Right lobe of liver (tissue), 6 donors: Measurements from ENCODE around the gene REPS1. TPM values are rescaled to one million over a fixed set of nuclear protein-coding genes. Genes with fewer than 3 reads are reported as not detected.
"Not testable (repeated sequence)": the region's sequence is repeated elsewhere in the genome, so short reads cannot be mapped to it uniquely, and the experiment has no call there.

Source experiments
- ATAC-seq, 4 donors: fragments of 200-7000 bp; cut with Tn5 transposase; one replicate each; pipeline ENCODE4 v1.9.1; 2020; ENCODE audit warnings: mild to moderate bottlenecking in 4 of 4, moderate library complexity in 4 of 4
- DNase-seq, 3 donors: peaks; one replicate each; pipeline ENCODE4 v3.0.0-alpha.2; 2020
- H3K27ac ChIP-seq, 3 donors: fragments of 200-600 bp; one replicate each; pipeline ENCODE4 v1.8.0; 2022
- H3K27me3 ChIP-seq, 2 donors: fragments of 200-600 bp; one replicate each; pipeline ENCODE4 v1.8.0; 2022
- H3K36me3 ChIP-seq, 4 donors: fragments of 200-600 bp; sonication (generic) in 1 of 4; one replicate each; pipeline versions ENCODE4 v1.5.1 to v1.8.0; 2017 to 2022; ENCODE audit warnings: control low read depth in 1 of 4
- H3K4me1 ChIP-seq, 4 donors: fragments of 200-600 bp; sonication (generic) in 1 of 4; one replicate each; pipeline versions ENCODE4 v1.5.1 to v1.8.0; 2017 to 2022; ENCODE audit warnings: control low read depth in 1 of 4
- H3K4me3 ChIP-seq, 3 donors: fragments of 200-600 bp; one replicate each; pipeline ENCODE4 v1.8.0; 2022
- H3K9me3 ChIP-seq, 4 donors: fragments of 200-600 bp; sonication (generic) in 1 of 4; one replicate each; pipeline versions ENCODE4 v1.5.1 to v1.8.0; 2017 to 2022; ENCODE audit warnings: control low read depth in 1 of 4
- CTCF ChIP-seq, 4 donors: fragments of 200-600 bp in 3 of 4; fragments of 450-650 bp in 1 of 4; IDR thresholded peaks; one replicate each; pipeline versions ENCODE4 v1.5.1 to v1.8.0; 2016 to 2022; ENCODE audit warnings: antibody characterized with exemption in 4 of 4, mild to moderate bottlenecking in 2 of 4
- POLR2A ChIP-seq: fragments of 450-650 bp; IDR thresholded peaks from one replicate; pipeline ENCODE4 v1.6.1; 2017; ENCODE audit warnings: antibody characterized with exemption, mild to moderate bottlenecking
- WGBS: methylation state at CpG from one replicate; pipeline ENCODE4 v1.1.6; 2018; ENCODE audit warnings: low coverage, low lambda C conversion rate; ENCODE audit not compliant: insufficient coverage; ENCODE audit errors: missing lambda C conversion rate; 5-methylcytosine and 5-hydroxymethylcytosine counted together
- intact Hi-C, 2 donors: fragments of 100-400 bp; cut with DNase I; formaldehyde crosslinking; loops; one replicate each; pipeline versions ENCODE4 v1.11.2 to v1.14.1; 2022
- total RNA-seq, 6 experiments: library from RNA; depleted of rRNA in 2 of 6; stranded (reverse); fragments of >200 nt in 2 of 6; fragmentation: NEBNext Ultra II Directional in 3 of 6; extraction: Animal tissue kit (Norgen Biotek cat#: 25700) in 3 of 6; gene quantifications; one replicate each; pipeline versions ENCODE4 v1.1.0 to v1.2.4, GENCODE V29; 2016 to 2023
- donor health status: DM: no; HTN: yes; CAD: no.
- donor health status: DM: no; HTN: no; CAD: no.
- donor health status: DM: no; HTN: no; CAD: no.
- donor health status: DM: no; HTN: yes; CAD: no.
- donor health status: DM: no; HTN: yes; CAD: no.

REPS1 gene
- total RNA-seq, 6 experiments from 2014 or later, result 17.0 to 68.0 (median 34.0) TPM

GRCh38 chr6:139028658-139029469 lies 40.8 kb upstream of the REPS1 start, which contains the start of gene ABRACL:
Gene ABRACL, plus strand, starts transcription at chr6:139028745. Its CDS starts 5,416 bp downstream, at chr6:139034161.
- peak within 1 kb of the TSS; percentile 66 to 91 (median 85) for H3K4me3 ChIP-seq
- intact Hi-C loops, result loop anchor here in 1 of 2 donors (5.0 kb wide), 1 partner anchor 42 kb away; the partner anchor contains the start of gene REPS1
- no peaks in the 10 kb centered on the region for H3K9me3 ChIP-seq
- peak; percentile 52 to 68 (median 62) for ATAC-seq
- peaks cover 0 to under 1% (median 0%) of the 10 kb centered on the region in 4 donors for H3K36me3 ChIP-seq
- no peaks in the 10 kb centered on the region for H3K27me3 ChIP-seq
- WGBS, result 1% methylated on average over 19 of the region's 77 CpGs
- peak; percentile 70 to 78 (median 76) for DNase-seq
- peaks cover 0 to 22% (median 3%) of the 10 kb centered on the region in 4 donors for H3K4me1 ChIP-seq
- peak within 1 kb of the TSS; percentile 77 to 93 (median 91) for H3K27ac ChIP-seq
- peak; percentile 39 for TF ChIP-seq POLR2A
- TF ChIP-seq CTCF (IDR thresholded peaks at IDR 0.05), result no peak

GRCh38 chr6:139028215-139028657 lies 40.2 kb upstream of the REPS1 start:
- DNase-seq (no peak), ATAC-seq (peak in 2 of 4 donors; percentile 51 to 63)
- H3K4me3 ChIP-seq, result peak overlapping the region; percentile 66 to 91 (median 85)
- 0% methylated on average over 11 of the region's 14 CpGs for WGBS
- H3K4me1 ChIP-seq, result peaks cover 0 to 22% (median 3%) of the 10 kb centered on the region in 4 donors
- TF ChIP-seq CTCF (IDR thresholded peaks at IDR 0.05) (no peak), POLR2A (no peak)
- H3K27ac ChIP-seq, result peak overlapping the region; percentile 77 to 93 (median 91)
- no peaks in the 10 kb centered on the region for H3K9me3 ChIP-seq
- no peaks in the 10 kb centered on the region for H3K36me3 ChIP-seq
- intact Hi-C loops, result loop anchor here in 1 of 2 donors (5.0 kb wide), 1 partner anchor 41 kb away; the partner anchor contains the start of gene REPS1
- no peaks in the 10 kb centered on the region for H3K27me3 ChIP-seq

GRCh38 chr6:139027620-139028182 lies 39.6 kb upstream of the REPS1 start:
- no peak for TF ChIP-seq CTCF (IDR thresholded peaks at IDR 0.05)
- peak; percentile 65 for TF ChIP-seq POLR2A
- Histone ChIP-seq H3K9me3 (no peaks in the 10 kb centered on the region), H3K27me3 (no peaks in the 10 kb centered on the region), H3K4me1 (peaks cover 0 to 22% (median 3%) of the 10 kb centered on the region in 4 donors), H3K36me3 (no peaks in the 10 kb centered on the region), H3K27ac (peak overlapping the region; percentile 77 to 93 (median 91)), H3K4me3 (peak overlapping the region; percentile 66 to 91 (median 85))
- 6% methylated on average over 10 of the region's 10 CpGs for WGBS
- DNase-seq (peak; percentile 42 to 83 (median 71)), ATAC-seq (peak; percentile 68 to 81 (median 76))
- intact Hi-C loops, result loop anchor here in 1 of 2 donors (5.0 kb wide), 1 partner anchor 40 kb away; the partner anchor contains the start of gene REPS1

GRCh38 chr6:139025416-139025815 lies 37.4 kb upstream of the REPS1 start:
- DNase-seq, H3K27me3 ChIP-seq, H3K9me3 ChIP-seq, ATAC-seq, H3K36me3 ChIP-seq, H3K4me3 ChIP-seq, H3K27ac ChIP-seq: not testable (repeated sequence)
- intact Hi-C loops, result loop anchor here in 1 of 2 donors (5.0 kb wide), 1 partner anchor 38 kb away; the partner anchor contains the start of gene REPS1
- 40% methylated on average over 1 of the region's 3 CpGs for WGBS
- H3K4me1 ChIP-seq, result peaks cover 0 to 16% (median 2%) of the 10 kb centered on the region in 4 donors
